GM12875 (cell line): ENCODE results near the gene TEDC1.

Experiments
- H3K4me3 ChIP-seq: one replicate; pipeline ENCODE4 v1.5.1; 2011; ENCODE audit warnings: low read depth, low read length, control low read depth
- CTCF ChIP-seq: IDR thresholded peaks from 2 replicates; pipeline ENCODE4 v1.5.1; 2011; ENCODE audit warnings: low read depth, mild to moderate bottlenecking, control low read depth, inconsistent platforms, low read length, moderate library complexity, borderline replicate concordance; ENCODE audit not compliant: insufficient read depth

The TEDC1 gene

GRCh38 chr14:105531088-105531893, 40.2 kb downstream of the TEDC1 start:
- H3K4me3 ChIP-seq, result no peak overlapping the region
- TF ChIP-seq CTCF, result no peak

GRCh38 chr14:105531894-105532623, 41.0 kb downstream of the TEDC1 start:
- TF ChIP-seq CTCF, result no peak
- H3K4me3 ChIP-seq, result no peak overlapping the region

GRCh38 chr14:105532735-105533141, 41.7 kb downstream of the TEDC1 start:
- TF ChIP-seq CTCF, result peak; percentile 74
- H3K4me3 ChIP-seq, result no peak overlapping the region

- H3K4me3 ChIP-seq, result no peak overlapping the region
- no peak for TF ChIP-seq CTCF
Observed at GRCh38 chr14:105533391-105533790, 42.3 kb downstream of the TEDC1 start.

- TF ChIP-seq CTCF, result no peak
- H3K4me3 ChIP-seq, result no peak overlapping the region
Observed at GRCh38 chr14:105533811-105534498, 42.9 kb downstream of the TEDC1 start.

GRCh38 chr14:105534586-105534985, 43.5 kb downstream of the TEDC1 start:
- no peak for TF ChIP-seq CTCF
- H3K4me3 ChIP-seq, result no peak overlapping the region
